IPS-18c (cell line): Measurements from ENCODE around the gene CASZ1.

ENCODE experiments used
- H3K4me3 ChIP-seq: 2 replicates; pipeline ENCODE4 v1.7.0; 2013; ENCODE audit warnings: low read depth, mild to moderate bottlenecking, low read length, moderate library complexity; ENCODE audit not compliant: insufficient read depth
- H3K9me3 ChIP-seq: one replicate; pipeline ENCODE4 v1.6.1; 2013; ENCODE audit warnings: mild to moderate bottlenecking, low read length, moderate library complexity; ENCODE audit not compliant: control insufficient read depth, insufficient read depth

The CASZ1 gene

GRCh38 chr1:10615332-10615731 lies 181.1 kb downstream of the CASZ1 start:
- Histone ChIP-seq H3K4me3 (no peak overlapping the region), H3K9me3 (no peaks in the 10 kb centered on the region)

- no peaks in the 10 kb centered on the region for H3K9me3 ChIP-seq
- no peak overlapping the region for H3K4me3 ChIP-seq
These were observed 181.8 kb downstream of the CASZ1 start for GRCh38 chr1:10614377-10615225.

GRCh38 chr1:10613861-10614260 lies 182.6 kb downstream of the CASZ1 start:
- Histone ChIP-seq H3K9me3 (no peaks in the 10 kb centered on the region), H3K4me3 (no peak overlapping the region)

GRCh38 chr1:10613340-10613739 lies 183.1 kb downstream of the CASZ1 start:
- Histone ChIP-seq H3K9me3 (no peaks in the 10 kb centered on the region), H3K4me3 (no peak overlapping the region)

GRCh38 chr1:10612436-10613160 lies 183.8 kb downstream of the CASZ1 start:
- no peaks in the 10 kb centered on the region for H3K9me3 ChIP-seq
- H3K4me3 ChIP-seq = no peak overlapping the region

GRCh38 chr1:10610901-10611600 lies 185.4 kb downstream of the CASZ1 start:
- Histone ChIP-seq H3K9me3 (no peaks in the 10 kb centered on the region), H3K4me3 (no peak overlapping the region)

GRCh38 chr1:10608690-10609089 lies 187.8 kb downstream of the CASZ1 start:
- Histone ChIP-seq H3K9me3 (no peaks in the 10 kb centered on the region), H3K4me3 (no peak overlapping the region)

GRCh38 chr1:10607228-10607627 lies 189.2 kb downstream of the CASZ1 start:
- Histone ChIP-seq H3K9me3 (no peaks in the 10 kb centered on the region), H3K4me3 (no peak overlapping the region)

- no peak overlapping the region for H3K4me3 ChIP-seq
- no peaks in the 10 kb centered on the region for H3K9me3 ChIP-seq
These were observed 190.4 kb downstream of the CASZ1 start for GRCh38 chr1:10606064-10606463.

- H3K4me3 ChIP-seq = no peak overlapping the region
- H3K9me3 ChIP-seq = no peaks in the 10 kb centered on the region
These were observed 191.5 kb downstream of the CASZ1 start for GRCh38 chr1:10604966-10605365.

- Histone ChIP-seq H3K4me3 (no peak overlapping the region), H3K9me3 (no peaks in the 10 kb centered on the region)
These were observed 193.5 kb downstream of the CASZ1 start for GRCh38 chr1:10602936-10603335.

GRCh38 chr1:10601342-10602070 lies 194.9 kb downstream of the CASZ1 start:
- no peaks in the 10 kb centered on the region for H3K9me3 ChIP-seq
- H3K4me3 ChIP-seq = no peak overlapping the region

GRCh38 chr1:10599194-10599861 lies 197.1 kb downstream of the CASZ1 start:
- H3K9me3 ChIP-seq = no peaks in the 10 kb centered on the region
- H3K4me3 ChIP-seq = no peak overlapping the region

- Histone ChIP-seq H3K9me3 (no peaks in the 10 kb centered on the region), H3K4me3 (no peak overlapping the region)
These were observed 198.1 kb downstream of the CASZ1 start for GRCh38 chr1:10598389-10598702.

GRCh38 chr1:10597492-10598388 lies 198.7 kb downstream of the CASZ1 start:
- H3K9me3 ChIP-seq = no peaks in the 10 kb centered on the region
- H3K4me3 ChIP-seq = no peak overlapping the region

- Histone ChIP-seq H3K4me3 (no peak overlapping the region), H3K9me3 (no peaks in the 10 kb centered on the region)
These were observed 199.7 kb downstream of the CASZ1 start for GRCh38 chr1:10596780-10597179.
